ENCODE measurements around the gene CCER1. TPM values are rescaled to one million over a fixed set of nuclear protein-coding genes. Genes with fewer than 3 reads are reported as not detected.

Gene CCER1
- polyA plus RNA-seq, 2 of the 4 experiments (the other 2 are of a cell fraction), result not detected

GRCh38 chr12:90938451-90938850 lies 16.5 kb downstream of the CCER1 start (continued):
- no peak for TF ChIP-seq HOXB5 (CRISPR knock-in tag; IDR thresholded peaks at IDR 0.05)
- TF ChIP-seq RFX5 (IDR thresholded peaks at IDR 0.05), result no peak
- no peak for TF ChIP-seq MAX (IDR thresholded peaks at IDR 0.05)
- no peak for TF ChIP-seq CBX2 (IDR thresholded peaks at IDR 0.05; ENCODE audit: borderline replicate concordance, low read depth)
- no peak for TF ChIP-seq HDAC2 (IDR thresholded peaks at IDR 0.05)
- TF ChIP-seq SREBF2 (IDR thresholded peaks at IDR 0.05), result no peak
- no peak for TF ChIP-seq ZC3H11A (IDR thresholded peaks at IDR 0.05)

GRCh38 chr12:90937651-90938050 lies 17.3 kb downstream of the CCER1 start:
- CTCF ChIA-PET, result interaction anchor here (0.6 to 1.4 kb wide), 2 partner anchors 9 to 1467 kb away, joined by 3 to 4 read pairs; no protein-coding TSS in a partner anchor
- WGBS (ENCODE audit: missing lambda C conversion rate), result 18% methylated on average over 2 of the region's 2 CpGs
- Histone ChIP-seq H3K4me3 (no peak overlapping the region), H3K27ac (no peak overlapping the region), H3K4me1 (no peaks in the 10 kb centered on the region), H3K4me2 (no peak overlapping the region), H3K9me3 (no peaks in the 10 kb centered on the region)
- ATAC-seq, result no peak
- no peak for TF ChIP-seq CEBPB (IDR thresholded peaks at IDR 0.05)
- no peak for TF ChIP-seq ESRRA (IDR thresholded peaks at IDR 0.05; ENCODE audit: borderline replicate concordance, low read length)
- TF ChIP-seq HOXB13 (CRISPR knock-in tag; IDR thresholded peaks at IDR 0.05; ENCODE audit: low read depth), result no peak
- no peak for TF ChIP-seq CTCF (IDR thresholded peaks at IDR 0.05)
- TF ChIP-seq JUNB (IDR thresholded peaks at IDR 0.05), result no peak
- TF ChIP-seq FOSL2 (IDR thresholded peaks at IDR 0.05), result no peak
- no peak for TF ChIP-seq FOSL2 (CRISPR knock-in tag; IDR thresholded peaks at IDR 0.05)
- TF ChIP-seq MAX (IDR thresholded peaks at IDR 0.05), result no peak
- no peak for TF ChIP-seq CBX2 (IDR thresholded peaks at IDR 0.05; ENCODE audit: borderline replicate concordance, low read depth)
- TF ChIP-seq HMGXB4 (CRISPR knock-in tag; IDR thresholded peaks at IDR 0.05; ENCODE audit: borderline replicate concordance), result no peak
- no peak for TF ChIP-seq RAD21 (conservative IDR thresholded peaks at IDR 0.05 in 1 of 2, IDR thresholded peaks at IDR 0.05 in 1 of 2)
- TF ChIP-seq KDM5A (IDR thresholded peaks at IDR 0.05), result no peak
- TF ChIP-seq ELK1 (IDR thresholded peaks at IDR 0.05; ENCODE audit: low read depth, low read length), result no peak
- TF ChIP-seq MAZ (IDR thresholded peaks at IDR 0.05; ENCODE audit: borderline replicate concordance, low read depth, low read length), result no peak
- TF ChIP-seq REST (IDR thresholded peaks at IDR 0.05), result no peak
- no peak for TF ChIP-seq SMC3 (IDR thresholded peaks at IDR 0.05)
- TF ChIP-seq TFCP2L1 (CRISPR knock-in tag; IDR thresholded peaks at IDR 0.05), result no peak
- no peak for DNase-seq (ENCODE audit: low read depth in 1 of 2, low spot score in 1 of 2)
- POLR2A ChIA-PET, result no interaction called here
- FAIRE-seq, result no peak
